ENCODE measurements around the gene MYH11.
"Not testable (repeated sequence)": the region's sequence is repeated elsewhere in the genome, so short reads cannot be mapped to it uniquely, and the experiment has no call there.

MYH11 gene

GRCh38 chr16:15857724-15858560 is 1.1 kb upstream of the MYH11 start:
- CTCF ChIA-PET, result no interaction called here
- POLR2A ChIA-PET (ENCODE audit: low non-redundant PET), result no interaction called here
- DNase-seq (ENCODE audit: low spot score), result no peak
- TF ChIP-seq CTCF (conservative IDR thresholded peaks at IDR 0.05; ENCODE audit: low read depth), result no peak
- H3K27ac ChIP-seq, result no peak overlapping the region

DNA sequence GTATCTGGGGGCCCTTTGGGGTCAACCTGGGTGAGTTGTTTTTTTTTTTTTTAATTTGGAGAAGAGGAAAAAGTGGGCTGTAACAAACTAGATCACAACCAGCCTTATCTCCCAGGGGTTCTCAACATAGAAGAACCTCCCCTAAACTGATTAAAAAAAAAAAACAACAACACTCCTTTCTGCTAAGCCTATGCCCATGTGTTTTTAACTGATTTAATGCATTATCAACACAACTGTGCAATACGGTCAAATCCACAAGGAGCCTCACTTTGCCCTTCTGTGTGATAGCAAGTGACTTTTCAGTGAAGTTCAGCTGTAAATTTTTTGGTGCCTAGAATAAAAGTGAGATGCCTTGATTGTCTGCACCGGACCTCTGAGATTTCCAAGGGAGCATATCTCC is 646 bp downstream of the MYH11 start:
- ChIA-PET CTCF (interaction anchor here (0.8 kb wide), 1 partner anchor 251 kb away, joined by 3 read pairs; no protein-coding TSS in a partner anchor), POLR2A (ENCODE audit: low non-redundant PET) (no interaction called here)
- no peak for TF ChIP-seq CTCF (conservative IDR thresholded peaks at IDR 0.05; ENCODE audit: low read depth)
- H3K27ac ChIP-seq, result no peak overlapping the region
- no peak for DNase-seq (ENCODE audit: low spot score)

- POLR2A ChIA-PET (ENCODE audit: low non-redundant PET), result no interaction called here
- TF ChIP-seq CTCF (conservative IDR thresholded peaks at IDR 0.05; ENCODE audit: low read depth), result no peak
- CTCF ChIA-PET, result interaction anchor here (0.8 kb wide), 1 partner anchor 252 kb away, joined by 3 read pairs; no protein-coding TSS in a partner anchor
- H3K27ac ChIP-seq, result no peak overlapping the region
- no peak for DNase-seq (ENCODE audit: low spot score)
These were observed 1.2 kb downstream of the MYH11 start for GRCh38 chr16:15855704-15856003.

GRCh38 chr16:15854906-15855703 is 1.7 kb downstream of the MYH11 start:
- no peak for DNase-seq (ENCODE audit: low spot score)
- ChIA-PET POLR2A (ENCODE audit: low non-redundant PET) (no interaction called here), CTCF (no interaction called here)
- no peak for TF ChIP-seq CTCF (conservative IDR thresholded peaks at IDR 0.05; ENCODE audit: low read depth)
- H3K27ac ChIP-seq, result no peak overlapping the region

DNA sequence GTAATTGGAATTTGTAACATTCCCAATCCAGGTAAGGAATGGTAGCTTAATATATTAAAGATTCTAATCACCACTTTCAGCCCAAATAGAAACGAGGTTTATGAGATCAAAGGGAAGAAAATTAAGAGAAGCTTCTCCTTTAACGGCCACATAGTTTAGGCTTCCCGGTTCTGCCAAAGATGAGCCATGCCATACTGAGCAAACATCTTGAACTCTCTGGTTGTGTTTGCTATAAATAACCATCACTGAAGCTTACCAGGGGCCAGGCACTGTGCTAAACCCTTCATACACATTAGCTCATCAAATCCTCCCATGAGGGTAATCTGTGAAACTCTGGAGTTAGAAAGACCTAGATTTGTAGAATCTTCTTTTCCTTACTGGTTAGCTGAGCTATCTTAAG is 2.8 kb downstream of the MYH11 start:
- no peak overlapping the region for H3K27ac ChIP-seq
- no peak for TF ChIP-seq CTCF (conservative IDR thresholded peaks at IDR 0.05; ENCODE audit: low read depth)
- no peak for DNase-seq (ENCODE audit: low spot score)
- POLR2A ChIA-PET (ENCODE audit: low non-redundant PET), result no interaction called here
- CTCF ChIA-PET, result no interaction called here

GRCh38 chr16:15853021-15853420 is 3.8 kb downstream of the MYH11 start:
- CTCF ChIA-PET, result interaction anchor here (0.7 kb wide), 1 partner anchor 1742 kb away, joined by 5 read pairs; no protein-coding TSS in a partner anchor
- POLR2A ChIA-PET (ENCODE audit: low non-redundant PET), result no interaction called here
- TF ChIP-seq CTCF (conservative IDR thresholded peaks at IDR 0.05; ENCODE audit: low read depth), result no peak

GRCh38 chr16:15850555-15850954 is 6.3 kb downstream of the MYH11 start:
- DNase-seq (ENCODE audit: low spot score); H3K27ac ChIP-seq; POLR2A ChIA-PET (ENCODE audit: low non-redundant PET): not testable (repeated sequence)
- CTCF ChIA-PET, result interaction anchor here (0.5 to 0.7 kb wide), 2 partner anchors 18 to 1184 kb away, joined by 4 read pairs; no protein-coding TSS in a partner anchor

More at GRCh38 chr16:15853021-15853420, 3.8 kb downstream of the MYH11 start:
- DNase-seq (ENCODE audit: low spot score), result no peak
- H3K27ac ChIP-seq, result no peak overlapping the region

All from RWPE1 (cell line).